Melanocyte of skin (primary cell): Measurements from ENCODE around the gene STX7. TPM values are rescaled to one million over a fixed set of nuclear protein-coding genes. Genes with fewer than 3 reads are reported as not detected.

Source experiments
- small RNA-seq, 2 donors: library from RNA; depleted of rRNA; stranded (forward); fragments of <200 nt; gene quantifications; one replicate each; pipeline ENCODE3, GENCODE V24; 2012
- total RNA-seq, 2 donors: library from RNA; depleted of rRNA; stranded (reverse); fragments of >200 nt; gene quantifications; 2 replicates each; pipeline ENCODE4 v1.2.3, GENCODE V29; 2012

STX7 gene, protein sequence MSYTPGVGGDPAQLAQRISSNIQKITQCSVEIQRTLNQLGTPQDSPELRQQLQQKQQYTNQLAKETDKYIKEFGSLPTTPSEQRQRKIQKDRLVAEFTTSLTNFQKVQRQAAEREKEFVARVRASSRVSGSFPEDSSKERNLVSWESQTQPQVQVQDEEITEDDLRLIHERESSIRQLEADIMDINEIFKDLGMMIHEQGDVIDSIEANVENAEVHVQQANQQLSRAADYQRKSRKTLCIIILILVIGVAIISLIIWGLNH
- 10 to 100 TPM; 67.3 to 92.9 TPM for total RNA-seq

DNA sequence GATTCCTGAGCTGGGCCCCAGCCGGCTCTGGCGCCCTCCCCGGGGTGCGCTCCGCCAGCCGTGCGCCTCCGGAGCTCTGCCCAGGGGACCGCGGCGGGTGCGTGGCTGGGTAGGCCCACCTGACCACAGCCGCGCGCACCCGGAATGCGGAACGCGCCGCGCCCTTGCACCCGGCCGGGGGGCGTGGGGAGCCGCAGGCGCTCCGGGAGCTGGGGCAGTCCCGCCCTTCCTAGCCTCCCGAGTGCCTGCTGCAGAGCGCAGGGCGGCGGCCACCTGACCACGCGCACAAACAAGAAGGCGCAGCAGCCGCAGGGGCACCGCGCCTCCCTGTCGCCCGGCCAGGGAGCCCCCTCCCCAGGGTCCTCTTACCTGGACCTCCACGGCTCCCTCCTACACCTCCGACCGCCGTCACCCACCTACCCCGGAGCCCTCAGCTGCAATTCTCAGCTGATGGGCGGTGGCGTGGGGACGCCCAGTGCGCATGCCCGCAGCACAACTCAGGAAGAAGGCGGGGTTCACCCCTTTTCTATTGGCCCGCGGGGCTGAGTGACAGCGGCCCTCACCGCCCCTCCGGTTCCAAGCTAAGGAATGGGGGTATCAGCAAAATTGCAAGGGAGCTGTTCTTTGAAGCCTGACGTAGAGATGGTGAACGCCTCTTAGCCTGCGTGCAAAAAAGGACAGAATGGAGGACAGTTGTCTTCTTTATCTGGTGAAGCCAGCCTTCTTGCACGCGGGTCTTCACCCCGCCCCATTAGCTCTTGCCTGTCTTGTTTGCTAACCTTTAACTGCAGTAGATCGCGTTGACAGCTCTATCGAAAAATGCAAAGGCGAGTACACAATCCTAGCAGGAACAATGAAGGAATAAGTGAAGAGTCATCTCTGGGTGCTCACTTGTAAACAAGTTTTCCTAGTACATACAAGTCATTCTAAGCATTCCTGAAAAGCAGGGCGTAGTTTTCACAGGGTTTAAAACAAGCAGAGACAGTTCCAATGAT, at the start of gene STX7:
TSS of gene STX7 (minus strand) at position 479 of the 995 bp plus-strand sequence. CDS start 9,586 bp downstream, outside the sequence.

DNA sequence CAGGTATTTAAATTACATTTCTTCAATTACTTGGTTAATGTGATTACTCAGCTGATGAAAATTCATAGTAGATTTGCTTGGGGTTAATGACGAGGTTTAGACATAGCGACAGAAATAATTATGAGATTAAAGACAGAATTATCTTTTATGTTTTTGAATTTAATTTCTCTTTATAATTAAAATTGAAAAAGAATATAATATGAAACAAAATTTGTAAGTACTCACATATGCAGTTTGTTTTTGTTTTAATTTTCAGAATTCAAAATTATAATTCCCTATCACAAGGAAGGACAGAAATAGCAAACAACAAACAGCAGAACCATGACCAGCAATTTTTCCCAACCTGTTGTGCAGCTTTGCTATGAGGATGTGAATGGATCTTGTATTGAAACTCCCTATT, 39.5 kb upstream of the STX7 start, which contains the start of gene TAAR8:
TSS of gene TAAR8 (plus strand) at position 301 of the 400 bp plus-strand sequence. CDS start at position 322, 21 bp downstream.

DNA sequence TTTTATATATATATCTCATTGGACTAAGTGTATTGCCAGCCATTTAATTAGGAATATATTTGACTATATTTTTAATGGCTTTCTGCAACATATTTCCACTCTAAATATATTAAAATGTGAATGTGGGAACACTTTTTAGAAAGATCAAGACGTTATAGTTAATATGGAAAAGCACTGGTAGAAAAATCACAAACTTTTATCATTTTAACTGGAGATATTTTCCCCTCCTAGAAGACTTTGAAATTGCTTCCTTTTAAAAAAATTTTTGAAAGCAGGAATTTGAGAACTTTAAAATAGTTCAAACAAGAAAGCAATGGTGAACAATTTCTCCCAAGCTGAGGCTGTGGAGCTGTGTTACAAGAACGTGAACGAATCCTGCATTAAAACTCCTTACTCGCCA, 25.1 kb upstream of the STX7 start, which contains the start of gene TAAR9:
TSS of gene TAAR9 (plus strand) at position 301 of the 400 bp plus-strand sequence. CDS start at position 314, 13 bp downstream.

DNA sequence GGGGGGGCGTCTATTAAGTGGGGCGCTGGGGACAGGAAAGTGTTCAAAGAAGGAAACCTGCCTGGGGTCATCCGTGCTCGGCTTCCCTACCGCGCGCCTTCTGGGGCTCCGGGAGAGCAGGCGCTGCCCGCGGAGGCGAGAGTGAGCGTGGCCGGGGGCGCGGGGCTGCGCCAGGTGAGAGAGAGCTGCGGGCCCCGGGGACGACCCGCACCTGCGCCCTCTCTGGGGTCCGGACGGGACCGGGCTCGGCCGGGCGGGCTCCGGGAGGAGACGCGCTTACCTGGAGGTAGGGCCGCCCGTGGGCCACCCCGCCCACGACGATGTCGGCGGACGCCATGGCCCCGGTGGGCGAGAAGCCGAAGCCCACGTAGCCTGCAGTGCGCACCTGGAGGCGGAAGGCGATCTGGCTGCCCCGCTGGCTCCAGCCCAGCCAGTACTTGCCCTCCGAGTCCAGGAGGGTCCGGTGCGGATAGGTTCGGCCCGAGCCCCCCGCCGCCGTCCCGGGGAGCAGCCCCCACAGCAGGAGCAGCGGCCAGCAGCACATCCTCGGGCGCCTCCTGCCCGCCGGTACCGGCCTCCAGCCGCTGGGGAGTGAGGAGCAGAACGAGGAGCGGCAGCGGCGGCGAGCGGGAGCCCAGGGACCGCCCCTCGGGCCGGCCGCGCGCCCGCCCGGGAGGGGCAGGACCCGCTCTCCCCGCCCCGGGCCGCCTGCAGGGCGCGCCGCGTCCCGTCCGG, 111.9 kb downstream of the STX7 start, which contains the start of gene MOXD1:
TSS of gene MOXD1 (minus strand) at position 593 of the 735 bp plus-strand sequence. CDS start at position 544, 49 bp downstream.

Small RNA genes within 50 kb of the gene (small RNA-seq; reads per million reads assigned to genes)
- gene TAAR7P = 0 reads per million in 2 donors

Other genes with a start within 250 kb of the STX7 start
- 10 to 100 TPM; 37.9 to 39.3 TPM for gene MOXD1, start 111.6 kb downstream of the STX7 start, total RNA-seq
- gene TAAR9, start 25.2 kb upstream of the STX7 start, total RNA-seq = not detected
- not detected for gene TAAR8, start 39.6 kb upstream of the STX7 start, total RNA-seq
- not detected for gene TAAR6, start 57.2 kb upstream of the STX7 start, total RNA-seq
- gene TAAR5, start 76.6 kb upstream of the STX7 start, total RNA-seq = not detected
- gene TAAR2, start 111.2 kb upstream of the STX7 start, total RNA-seq = not detected
- gene TAAR1, start 146.1 kb upstream of the STX7 start, total RNA-seq = not detected
- gene VNN1, start 200.9 kb upstream of the STX7 start, total RNA-seq = not detected
- gene VNN2, start 244.8 kb upstream of the STX7 start, total RNA-seq = not detected